HepG2 (cell line): ENCODE results near the gene TMEM258. TPM values are rescaled to one million over a fixed set of nuclear protein-coding genes. Genes with fewer than 3 reads are reported as not detected.

Experiments used
- AKAP8 ChIP-seq: sonication (generic); formaldehyde crosslinking; IDR thresholded peaks from 2 replicates; pipeline ENCODE4 v1.5.1; 2020; ENCODE audit warnings: mild to moderate bottlenecking, missing genetic modification reagents
- ARID4A ChIP-seq: sonication (generic); formaldehyde crosslinking; IDR thresholded peaks from 2 replicates; pipeline ENCODE4 v1.5.0; 2020; ENCODE audit warnings: mild to moderate bottlenecking, missing genetic modification reagents, borderline replicate concordance
- CREBL2 ChIP-seq: sonication (generic); formaldehyde crosslinking; IDR thresholded peaks from 2 replicates; pipeline ENCODE4 v1.8.1; 2023; ENCODE audit warnings: missing genetic modification reagents, mild to moderate bottlenecking, borderline replicate concordance
- CREM ChIP-seq, 2 experiments: sonication (generic) in 1 of 2; formaldehyde crosslinking in 1 of 2; IDR thresholded peaks; 2 replicates each; pipeline versions ENCODE4 v1.4.0 to v1.6.1; 2016 to 2020; ENCODE audit warnings: antibody characterized with exemption in 1 of 2, mild to moderate bottlenecking in 1 of 2, missing genetic modification reagents in 1 of 2
- REXO4 ChIP-seq: sonication (generic); formaldehyde crosslinking; IDR thresholded peaks from 2 replicates; pipeline ENCODE4 v1.8.0; 2022; ENCODE audit warnings: missing genetic modification reagents, mild to moderate bottlenecking, borderline replicate concordance
- SNAPC2 ChIP-seq: sonication (generic); formaldehyde crosslinking; IDR thresholded peaks from 2 replicates; pipeline ENCODE4 v1.8.1; 2022; ENCODE audit warnings: mild to moderate bottlenecking, missing genetic modification reagents
- ZNF17 ChIP-seq: sonication (generic); formaldehyde crosslinking; IDR thresholded peaks from 2 replicates; pipeline ENCODE4 v1.5.0; 2020; ENCODE audit warnings: mild to moderate bottlenecking, missing genetic modification reagents
- ZNF451 ChIP-seq: sonication (generic); formaldehyde crosslinking; IDR thresholded peaks from 2 replicates; pipeline ENCODE4 v1.5.0; 2020; ENCODE audit warnings: mild to moderate bottlenecking, missing genetic modification reagents
- ZNF512 ChIP-seq: sonication (generic); formaldehyde crosslinking; IDR thresholded peaks from 2 replicates; pipeline ENCODE4 v1.4.0; 2020; ENCODE audit warnings: mild to moderate bottlenecking, missing genetic modification reagents
- ZNF777 ChIP-seq: sonication (generic); formaldehyde crosslinking; IDR thresholded peaks from 2 replicates; pipeline ENCODE4 v1.4.0; 2020; ENCODE audit warnings: missing genetic modification reagents
- ZNF839 ChIP-seq: sonication (generic); formaldehyde crosslinking; IDR thresholded peaks from 2 replicates; pipeline ENCODE4 v1.4.0; 2020; ENCODE audit warnings: missing genetic modification reagents, mild to moderate bottlenecking, borderline replicate concordance
- polyA plus RNA-seq, 8 experiments: library from polyadenylated mRNA; depleted of rRNA in 3 of 8; stranded (reverse) in 7 of 8; unstranded in 1 of 8; fragments of >200 nt; fragmentation: Illumina TruSeq in 4 of 8; extraction: Trizol in 4 of 8; gene quantifications; 2 replicates each; pipeline versions ENCODE4 v1.2.1 to v1.2.3, GENCODE V29; 2011 to 2016; ENCODE audit warnings: low read depth in 4 of 8, missing spikeins in 1 of 8, mixed read lengths in 1 of 8; ENCODE audit not compliant: insufficient read depth in 1 of 8
- total RNA-seq, 5 experiments: library from RNA; depleted of rRNA; stranded (reverse); fragments of >200 nt; fragmentation: Illumina TruSeq; extraction: Trizol; gene quantifications; 2 replicates each; pipeline ENCODE4 v1.2.3, GENCODE V29; 2016; ENCODE audit warnings: low read depth in 1 of 5
- TF ChIP-seq, protein P1 (sequence below), 2 experiments: fragments of 450-650 bp in 1 of 2; sonication (generic) in 1 of 2; formaldehyde crosslinking; IDR thresholded peaks; 2 replicates each; pipeline versions ENCODE4 v1.5.0 to v1.8.0; 2020 to 2022; ENCODE audit warnings: mild to moderate bottlenecking in 1 of 2, missing genetic modification reagents in 1 of 2
- TF ChIP-seq, protein P2 (sequence below): sonication (generic); formaldehyde crosslinking; IDR thresholded peaks from 2 replicates; pipeline ENCODE4 v1.8.1; 2022; ENCODE audit warnings: mild to moderate bottlenecking, missing genetic modification reagents
- TF ChIP-seq, protein P3 (sequence below): sonication (generic); formaldehyde crosslinking; IDR thresholded peaks from 2 replicates; pipeline ENCODE4 v1.4.0; 2020; ENCODE audit warnings: missing genetic modification reagents

Gene TMEM258
- total and polyA plus RNA-seq, 2 of the 13 experiments (the other 11 are each of a cell fraction or from before 2014, with no cell fraction given): 175 to 424 TPM

- TF ChIP-seq ZNF839 (CRISPR knock-in tag) (no peak), ZNF17 (CRISPR knock-in tag) (0 out of 2 replicates have a peak, but pooled peaks have one; percentile 51), ZNF451 (CRISPR knock-in tag) (peak; percentile 87; the same call in 1 of the 2 replicates), ZNF777 (CRISPR knock-in tag) (peak; percentile 57; the same call in 1 of the 2 replicates), CREM (IDR thresholded peaks at IDR 0.05) (peak; percentile 69), CREM (CRISPR knock-in tag; IDR thresholded peaks at IDR 0.05) (no peak), SNAPC2 (CRISPR knock-in tag) (0 out of 2 replicates have a peak, but pooled peaks have one; percentile 58), REXO4 (0 out of 2 replicates have a peak, but pooled peaks have one; percentile 9), AKAP8 (CRISPR knock-in tag) (peak; percentile 100), ZNF512 (CRISPR knock-in tag) (no peak), CREBL2 (CRISPR knock-in tag) (0 out of 2 replicates have a peak, but pooled peaks have one; percentile 71), ARID4A (CRISPR knock-in tag) (peak; percentile 55; the same call in 1 of the 2 replicates)
- TF ChIP-seq, protein P1, sequence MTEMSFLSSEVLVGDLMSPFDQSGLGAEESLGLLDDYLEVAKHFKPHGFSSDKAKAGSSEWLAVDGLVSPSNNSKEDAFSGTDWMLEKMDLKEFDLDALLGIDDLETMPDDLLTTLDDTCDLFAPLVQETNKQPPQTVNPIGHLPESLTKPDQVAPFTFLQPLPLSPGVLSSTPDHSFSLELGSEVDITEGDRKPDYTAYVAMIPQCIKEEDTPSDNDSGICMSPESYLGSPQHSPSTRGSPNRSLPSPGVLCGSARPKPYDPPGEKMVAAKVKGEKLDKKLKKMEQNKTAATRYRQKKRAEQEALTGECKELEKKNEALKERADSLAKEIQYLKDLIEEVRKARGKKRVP (CRISPR knock-in tag; IDR thresholded peaks at IDR 0.05): peak in 1 of 2 experiments; percentile 50; a peak in 1 of 4 replicates
- TF ChIP-seq, protein P2, sequence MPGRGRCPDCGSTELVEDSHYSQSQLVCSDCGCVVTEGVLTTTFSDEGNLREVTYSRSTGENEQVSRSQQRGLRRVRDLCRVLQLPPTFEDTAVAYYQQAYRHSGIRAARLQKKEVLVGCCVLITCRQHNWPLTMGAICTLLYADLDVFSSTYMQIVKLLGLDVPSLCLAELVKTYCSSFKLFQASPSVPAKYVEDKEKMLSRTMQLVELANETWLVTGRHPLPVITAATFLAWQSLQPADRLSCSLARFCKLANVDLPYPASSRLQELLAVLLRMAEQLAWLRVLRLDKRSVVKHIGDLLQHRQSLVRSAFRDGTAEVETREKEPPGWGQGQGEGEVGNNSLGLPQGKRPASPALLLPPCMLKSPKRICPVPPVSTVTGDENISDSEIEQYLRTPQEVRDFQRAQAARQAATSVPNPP (CRISPR knock-in tag): no peak
- TF ChIP-seq, protein P3, sequence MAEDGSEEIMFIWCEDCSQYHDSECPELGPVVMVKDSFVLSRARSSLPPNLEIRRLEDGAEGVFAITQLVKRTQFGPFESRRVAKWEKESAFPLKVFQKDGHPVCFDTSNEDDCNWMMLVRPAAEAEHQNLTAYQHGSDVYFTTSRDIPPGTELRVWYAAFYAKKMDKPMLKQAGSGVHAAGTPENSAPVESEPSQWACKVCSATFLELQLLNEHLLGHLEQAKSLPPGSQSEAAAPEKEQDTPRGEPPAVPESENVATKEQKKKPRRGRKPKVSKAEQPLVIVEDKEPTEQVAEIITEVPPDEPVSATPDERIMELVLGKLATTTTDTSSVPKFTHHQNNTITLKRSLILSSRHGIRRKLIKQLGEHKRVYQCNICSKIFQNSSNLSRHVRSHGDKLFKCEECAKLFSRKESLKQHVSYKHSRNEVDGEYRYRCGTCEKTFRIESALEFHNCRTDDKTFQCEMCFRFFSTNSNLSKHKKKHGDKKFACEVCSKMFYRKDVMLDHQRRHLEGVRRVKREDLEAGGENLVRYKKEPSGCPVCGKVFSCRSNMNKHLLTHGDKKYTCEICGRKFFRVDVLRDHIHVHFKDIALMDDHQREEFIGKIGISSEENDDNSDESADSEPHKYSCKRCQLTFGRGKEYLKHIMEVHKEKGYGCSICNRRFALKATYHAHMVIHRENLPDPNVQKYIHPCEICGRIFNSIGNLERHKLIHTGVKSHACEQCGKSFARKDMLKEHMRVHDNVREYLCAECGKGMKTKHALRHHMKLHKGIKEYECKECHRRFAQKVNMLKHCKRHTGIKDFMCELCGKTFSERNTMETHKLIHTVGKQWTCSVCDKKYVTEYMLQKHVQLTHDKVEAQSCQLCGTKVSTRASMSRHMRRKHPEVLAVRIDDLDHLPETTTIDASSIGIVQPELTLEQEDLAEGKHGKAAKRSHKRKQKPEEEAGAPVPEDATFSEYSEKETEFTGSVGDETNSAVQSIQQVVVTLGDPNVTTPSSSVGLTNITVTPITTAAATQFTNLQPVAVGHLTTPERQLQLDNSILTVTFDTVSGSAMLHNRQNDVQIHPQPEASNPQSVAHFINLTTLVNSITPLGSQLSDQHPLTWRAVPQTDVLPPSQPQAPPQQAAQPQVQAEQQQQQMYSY (CRISPR knock-in tag): no peak
Observed at GRCh38 chr11:61814958-61815789, 22.8 kb upstream of the TMEM258 start (continued).
